ENCODE results near the gene ARHGAP25. TPM values are rescaled to one million over a fixed set of nuclear protein-coding genes. Genes with fewer than 3 reads are reported as not detected.

ARHGAP25 gene
- total and polyA plus RNA-seq, 9 donors: 8.5 to 30.5 (median 13.0) TPM

- Histone ChIP-seq H3K27me3 (no peaks in the 10 kb centered on the region), H3K27ac (no peak overlapping the region), H3K36me3 (no peaks in the 10 kb centered on the region), H3K4me3 (no peak overlapping the region), H3K9me3 (no peaks in the 10 kb centered on the region), H3K4me1 (ENCODE audit: insufficient read depth) (no peaks in the 10 kb centered on the region)
- TF ChIP-seq EP300 (IDR thresholded peaks at IDR 0.05) (no peak), POLR2A (IDR thresholded peaks at IDR 0.05) (no peak), CTCF (IDR thresholded peaks at IDR 0.05) (no peak)
- intact Hi-C loops (cut with DNase I): no loop called here
- WGBS, 3 donors: 69 to 77% (median 75%) methylated on average over 8 of the region's 8 CpGs
- DNase-seq: no peak
Observed at GRCh38 chr2:68722712-68723111, 11.9 kb upstream of the ARHGAP25 start.

GRCh38 chr2:68723181-68723580 lies 11.4 kb upstream of the ARHGAP25 start:
- Histone ChIP-seq H3K9me3 (no peaks in the 10 kb centered on the region), H3K4me3 (no peak overlapping the region), H3K27ac (no peak overlapping the region), H3K4me1 (ENCODE audit: insufficient read depth) (no peaks in the 10 kb centered on the region), H3K36me3 (no peaks in the 10 kb centered on the region), H3K27me3 (no peaks in the 10 kb centered on the region)
- whole genome bisulfite sequencing, 3 donors: 94 to 98% (median 95%) methylated on average over 2 of the region's 2 CpGs
- intact Hi-C loops (cut with DNase I): no loop called here
- DNase-seq: no peak
- no peak for TF ChIP-seq EP300 (IDR thresholded peaks at IDR 0.05)
- TF ChIP-seq CTCF (IDR thresholded peaks at IDR 0.05): no peak
- TF ChIP-seq POLR2A (IDR thresholded peaks at IDR 0.05): no peak

- 63 to 83% (median 73%) methylated on average over 6 of the region's 6 CpGs for WGBS, 3 donors
- Histone ChIP-seq H3K4me3 (no peak overlapping the region), H3K9me3 (no peaks in the 10 kb centered on the region), H3K36me3 (no peaks in the 10 kb centered on the region), H3K27ac (no peak overlapping the region), H3K4me1 (ENCODE audit: insufficient read depth) (no peaks in the 10 kb centered on the region), H3K27me3 (no peaks in the 10 kb centered on the region)
- intact Hi-C loops (cut with DNase I): no loop called here
- TF ChIP-seq EP300 (IDR thresholded peaks at IDR 0.05) (no peak), POLR2A (IDR thresholded peaks at IDR 0.05) (no peak), CTCF (IDR thresholded peaks at IDR 0.05) (no peak)
- DNase-seq: no peak
Observed at GRCh38 chr2:68726100-68726499, 8.5 kb upstream of the ARHGAP25 start.

GRCh38 chr2:68726608-68727367 lies 7.8 kb upstream of the ARHGAP25 start:
- no peak for DNase-seq
- no peaks in the 10 kb centered on the region for H3K4me1 ChIP-seq (ENCODE audit: insufficient read depth)
- no peak overlapping the region for H3K4me3 ChIP-seq
- no peak overlapping the region for H3K27ac ChIP-seq
- WGBS, 3 donors: 80 to 91% (median 86%) methylated on average over 11 of the region's 11 CpGs
- intact Hi-C loops (cut with DNase I): no loop called here
- H3K9me3 ChIP-seq: no peaks in the 10 kb centered on the region
- H3K27me3 ChIP-seq: no peaks in the 10 kb centered on the region
- no peaks in the 10 kb centered on the region for H3K36me3 ChIP-seq
- TF ChIP-seq EP300 (IDR thresholded peaks at IDR 0.05): no peak
- TF ChIP-seq CTCF (IDR thresholded peaks at IDR 0.05): no peak
